ENCODE results near the gene PPP1R11.
"Not testable (repeated sequence)": the region's sequence is repeated elsewhere in the genome, so short reads cannot be mapped to it uniquely, and the experiment has no call there.

PPP1R11 gene

DNA sequence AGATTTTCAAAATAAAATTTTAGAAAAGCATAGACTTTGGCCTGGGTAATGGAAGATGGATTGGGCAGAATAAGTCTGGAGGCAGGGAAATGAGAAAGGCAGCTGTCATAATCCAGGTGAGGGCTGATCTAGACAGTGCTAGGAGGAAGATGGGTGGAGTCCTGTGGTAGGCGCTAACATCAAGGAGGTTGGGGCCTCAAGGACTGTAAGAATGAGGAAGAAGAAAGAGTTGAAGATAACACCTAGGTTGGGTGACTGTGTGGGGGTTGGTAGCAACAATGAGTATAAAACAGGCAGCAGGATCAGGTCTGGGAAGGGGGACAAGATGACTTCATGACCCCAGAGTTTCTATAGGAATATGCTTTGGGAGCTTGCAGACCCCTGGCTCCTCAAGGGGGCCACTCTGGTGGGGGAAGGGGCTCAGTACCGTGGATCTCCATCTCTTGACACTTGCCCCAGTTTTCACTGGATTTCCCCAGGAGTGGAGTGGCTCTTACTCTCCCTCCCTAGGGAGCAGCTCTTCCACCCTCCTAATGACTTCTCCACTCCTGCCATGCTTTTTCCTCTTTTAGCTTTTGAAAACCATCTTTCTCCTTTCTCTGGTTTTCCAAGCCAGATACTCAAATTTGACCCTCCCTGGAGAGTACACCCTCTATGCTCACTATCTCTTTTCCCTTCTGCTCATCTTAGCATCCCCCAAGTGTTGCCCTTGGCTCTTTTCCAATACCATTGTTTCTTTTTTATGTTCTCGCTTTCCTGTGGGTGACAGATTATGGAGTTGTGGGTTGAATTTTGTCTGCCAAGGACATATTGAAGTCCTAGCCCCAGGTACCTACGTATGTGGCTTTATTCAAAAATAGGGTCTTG is 31.1 kb downstream of the PPP1R11 start:
- no peak for DNase-seq (ENCODE audit: low read depth, low spot score)

DNA sequence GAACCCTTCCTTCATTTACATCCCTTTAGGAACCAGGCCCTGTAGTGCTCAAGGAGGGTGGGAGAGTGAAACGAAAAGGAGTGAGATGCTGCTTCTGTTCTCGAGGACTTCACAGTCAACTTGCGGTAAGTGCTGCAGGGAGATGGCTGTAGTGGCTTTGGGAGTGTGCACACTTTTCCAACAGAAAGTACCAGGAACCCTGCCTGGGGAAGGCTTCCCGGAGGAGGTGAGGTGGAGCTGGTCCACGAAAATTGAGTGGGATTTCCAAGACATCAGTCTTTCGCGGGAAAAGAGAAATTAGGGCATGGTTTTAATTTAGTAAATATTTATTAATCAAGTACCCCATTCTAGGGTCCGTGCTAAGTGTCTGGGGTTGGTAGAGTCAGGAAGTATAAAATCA is 33.2 kb downstream of the PPP1R11 start:
- DNase-seq (ENCODE audit: low read depth, low spot score) = no peak

DNA sequence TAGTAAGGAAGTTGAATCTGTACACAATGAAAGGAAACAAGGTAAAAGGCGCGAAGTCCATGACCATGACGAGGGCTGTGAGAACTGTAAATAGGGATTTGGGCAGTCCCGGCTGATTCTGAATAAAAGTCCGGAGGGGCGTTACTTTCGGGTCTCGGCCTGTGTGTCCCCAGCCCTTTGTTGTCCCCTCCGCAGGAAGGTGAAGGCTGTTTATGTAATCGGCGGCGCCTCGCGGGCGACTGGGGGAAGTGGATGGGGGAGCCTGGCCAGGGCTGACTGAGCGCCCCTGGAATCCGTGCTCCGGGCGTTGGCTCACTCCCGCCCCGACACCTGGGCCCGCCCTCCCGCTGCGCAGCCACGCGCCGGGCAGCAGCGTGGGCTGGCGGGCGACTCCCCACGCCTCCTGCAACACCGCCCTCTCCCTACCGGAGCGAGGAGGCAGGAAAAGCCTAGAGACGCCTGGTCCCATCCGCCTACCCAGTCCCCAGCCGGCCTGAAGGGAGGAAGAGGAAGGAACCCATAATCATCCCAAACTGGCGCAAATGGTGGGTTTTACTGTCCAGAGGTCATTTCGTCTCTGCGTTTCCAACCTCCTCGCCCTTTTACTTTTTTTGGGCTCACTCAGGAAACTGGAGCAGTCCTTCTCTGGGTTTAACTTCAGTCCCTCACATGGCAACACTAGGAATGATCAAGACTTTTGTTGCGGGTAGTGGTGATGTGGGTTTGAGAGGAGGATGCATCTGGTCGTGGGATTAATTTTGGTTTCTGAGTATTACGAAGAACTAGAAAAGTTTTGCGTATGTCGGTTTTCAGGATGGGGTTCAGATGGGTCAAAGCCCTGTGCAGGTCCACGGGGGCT is 33.8 kb downstream of the PPP1R11 start:
- peak; percentile 10 for DNase-seq (ENCODE audit: low read depth, low spot score)

DNA sequence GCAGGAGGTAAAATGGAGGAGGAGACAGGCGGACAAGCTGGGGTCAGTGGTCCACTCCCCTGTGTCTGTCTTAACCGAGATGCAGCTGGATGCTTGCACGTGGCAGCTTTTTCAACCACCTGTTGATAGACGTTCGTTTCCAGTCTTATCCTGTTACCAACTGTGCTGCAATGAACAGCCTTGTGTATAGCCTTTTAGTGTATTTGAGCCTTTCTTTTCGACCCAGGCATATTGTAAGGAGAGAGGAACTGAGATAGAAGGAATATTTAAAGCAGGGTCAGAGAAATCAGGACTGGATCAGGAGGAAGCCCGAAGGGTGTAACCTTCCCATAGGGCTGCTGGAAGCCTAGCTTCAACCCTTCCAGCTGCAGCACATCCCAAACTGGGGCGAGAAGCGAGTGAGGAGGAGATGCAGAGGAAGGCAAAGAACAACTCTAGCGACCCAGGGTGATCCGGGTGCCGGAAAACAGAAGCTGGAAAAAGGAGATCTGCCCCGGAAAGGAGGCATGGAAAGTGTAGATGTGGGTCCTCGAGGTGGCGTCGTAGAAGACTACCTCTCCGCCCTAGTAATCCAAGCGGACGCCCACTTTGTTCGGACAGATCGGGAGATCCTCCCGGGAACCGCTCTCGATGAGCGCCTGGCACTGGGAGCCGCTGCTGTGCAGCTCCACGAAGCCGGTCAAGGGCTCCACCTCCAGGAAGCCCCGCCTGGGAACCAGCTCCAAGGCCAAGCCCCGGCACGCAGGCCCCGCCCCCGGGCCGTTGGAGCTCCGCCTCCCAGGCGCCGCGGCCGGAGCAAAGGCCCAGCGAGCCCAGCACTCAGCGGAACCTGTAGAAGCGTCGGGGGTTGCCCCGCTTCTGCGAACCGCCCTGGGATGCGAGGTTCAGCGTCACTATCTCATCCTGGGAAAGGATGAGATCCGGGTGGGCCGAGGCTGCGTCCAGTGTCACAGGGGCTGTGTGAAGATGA is 34.7 kb downstream of the PPP1R11 start:
- peak; percentile 91 for DNase-seq (ENCODE audit: low read depth, low spot score)

DNA sequence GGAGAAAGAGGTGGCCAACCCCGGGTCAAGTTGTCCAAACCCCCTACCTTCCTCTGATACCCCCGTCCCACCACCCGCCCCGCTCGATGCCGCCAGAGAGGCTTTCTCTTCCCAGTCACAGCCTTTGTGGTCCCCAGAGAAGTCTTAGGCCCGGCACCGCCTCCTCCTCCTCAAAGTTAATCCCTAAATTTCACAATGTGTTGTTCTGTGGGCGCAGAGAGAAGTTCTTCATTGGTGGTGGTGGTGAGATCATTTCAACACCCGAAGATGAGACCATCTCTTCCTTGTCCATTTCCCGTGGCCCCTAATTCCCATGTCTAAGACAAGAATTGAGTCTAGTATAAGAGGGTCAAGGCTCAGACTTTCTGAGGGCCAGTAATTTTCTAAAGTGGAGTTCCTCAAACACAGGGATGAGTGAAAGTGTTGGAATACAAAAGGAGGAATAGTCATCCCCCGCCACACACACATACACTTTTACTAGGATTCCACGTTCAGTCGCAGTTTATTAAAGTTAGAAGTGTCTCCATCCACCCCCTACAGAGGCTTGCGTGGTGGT is 35.5 kb downstream of the PPP1R11 start:
- DNase-seq (ENCODE audit: low read depth, low spot score) = no peak

DNA sequence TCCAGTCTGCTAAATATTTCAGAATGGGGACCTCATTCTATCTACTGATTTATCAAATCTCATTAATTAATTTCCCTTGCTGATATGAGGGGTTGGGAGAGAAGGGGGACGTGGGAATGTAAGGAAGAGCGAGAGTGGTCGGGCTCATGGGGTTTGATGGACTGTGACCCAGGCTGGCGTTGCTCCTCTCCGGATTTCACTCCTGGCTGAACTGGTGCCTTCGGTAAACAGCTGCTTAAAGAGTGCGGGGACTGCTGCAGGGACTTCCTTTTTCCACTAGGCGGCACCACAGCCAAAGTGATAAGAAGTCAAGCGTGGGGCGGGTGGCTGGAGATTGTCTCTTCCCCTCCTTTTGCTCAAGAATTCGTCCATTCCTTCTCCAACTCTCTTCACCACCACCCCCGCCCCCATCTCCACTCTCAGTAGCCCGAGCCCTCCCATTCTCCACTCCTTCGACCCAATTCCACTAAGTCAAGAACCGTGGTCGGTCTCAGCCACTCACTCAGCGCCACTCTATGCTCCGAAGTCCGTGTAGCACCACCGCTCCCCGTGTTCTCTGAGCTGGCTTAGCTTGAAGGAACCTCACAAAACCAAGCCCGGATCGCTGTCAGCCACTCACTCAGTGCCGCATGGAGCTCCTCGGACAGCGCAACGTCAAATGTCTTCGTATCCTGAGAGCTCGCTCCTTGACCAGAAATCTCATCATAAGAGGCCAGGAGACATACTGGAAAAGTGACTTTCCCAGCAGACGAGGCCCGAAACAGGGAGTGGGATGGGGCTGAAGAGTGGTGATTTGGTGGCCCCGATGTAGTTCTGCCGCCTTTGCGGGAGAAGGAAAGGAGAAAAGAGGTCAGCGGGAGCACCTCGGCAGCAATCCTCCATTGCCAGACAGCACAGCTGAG is 36.2 kb downstream of the PPP1R11 start:
- peak; percentile 87 for DNase-seq (ENCODE audit: low read depth, low spot score)

DNA sequence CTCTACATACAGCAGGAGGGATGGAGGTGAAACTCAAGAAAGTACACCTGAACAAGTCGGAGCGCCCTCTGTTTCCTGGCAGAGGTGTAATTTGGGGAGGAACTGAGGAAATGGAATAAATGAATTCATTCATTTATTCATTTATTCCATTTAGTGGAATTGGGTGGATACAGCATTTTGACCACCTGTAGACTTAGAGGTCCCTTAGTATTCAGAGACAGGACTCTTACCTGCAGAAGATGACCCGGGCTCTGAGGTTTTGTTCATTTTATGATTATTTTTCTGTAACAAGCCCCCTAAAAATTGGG is 36.8 kb downstream of the PPP1R11 start:
- no peak for DNase-seq (ENCODE audit: low read depth, low spot score)

DNA sequence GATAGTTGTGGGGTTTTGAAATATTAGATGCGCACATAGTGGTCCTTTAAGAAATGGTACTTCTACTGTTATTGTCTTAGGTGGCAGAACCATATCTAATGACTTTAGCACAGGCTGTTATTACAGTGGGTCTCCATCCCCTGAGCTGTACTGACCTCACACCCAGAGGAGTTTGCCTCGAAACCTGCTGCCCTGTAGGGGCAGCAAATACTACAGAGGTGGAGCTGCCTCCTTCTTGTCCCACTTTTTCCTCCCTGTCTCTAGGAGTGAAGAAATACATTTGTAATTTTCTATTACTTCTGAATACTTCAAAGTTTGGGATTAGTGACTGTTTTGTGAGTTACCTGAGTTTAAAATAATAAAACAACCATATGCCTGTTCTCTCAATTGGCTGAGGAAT is 37.7 kb downstream of the PPP1R11 start:
- no peak for DNase-seq (ENCODE audit: low read depth, low spot score)

DNA sequence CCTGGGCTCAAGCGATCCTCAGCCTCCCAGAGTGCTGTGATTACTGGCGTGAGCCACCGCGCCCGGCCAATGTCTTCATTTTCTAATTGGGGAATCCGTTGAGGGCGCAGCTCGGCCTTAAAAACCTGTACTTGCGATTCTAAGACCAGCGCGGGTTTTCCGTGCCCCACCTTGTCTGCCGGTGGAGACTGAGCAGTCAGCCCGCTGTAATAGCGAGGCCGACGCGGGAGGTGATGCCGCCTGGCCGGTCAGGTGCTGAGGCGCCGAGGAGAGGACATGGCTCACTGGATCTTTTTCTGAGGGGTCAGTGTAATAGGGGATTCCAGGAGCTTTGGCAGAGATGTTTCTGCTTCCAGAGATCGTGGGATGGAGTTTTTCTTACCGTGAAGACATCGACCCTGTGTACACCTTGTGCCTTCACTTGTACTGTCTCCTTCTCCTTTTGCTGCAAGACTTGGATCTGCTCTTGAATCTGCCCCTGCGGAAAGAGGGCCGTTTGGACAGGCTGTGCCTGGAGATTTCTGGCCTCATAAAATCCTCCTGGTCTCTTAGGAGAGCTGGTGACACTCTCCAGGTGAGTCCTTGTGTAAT is 44.4 kb downstream of the PPP1R11 start:
- DNase-seq (ENCODE audit: low read depth, low spot score) = no peak

DNA sequence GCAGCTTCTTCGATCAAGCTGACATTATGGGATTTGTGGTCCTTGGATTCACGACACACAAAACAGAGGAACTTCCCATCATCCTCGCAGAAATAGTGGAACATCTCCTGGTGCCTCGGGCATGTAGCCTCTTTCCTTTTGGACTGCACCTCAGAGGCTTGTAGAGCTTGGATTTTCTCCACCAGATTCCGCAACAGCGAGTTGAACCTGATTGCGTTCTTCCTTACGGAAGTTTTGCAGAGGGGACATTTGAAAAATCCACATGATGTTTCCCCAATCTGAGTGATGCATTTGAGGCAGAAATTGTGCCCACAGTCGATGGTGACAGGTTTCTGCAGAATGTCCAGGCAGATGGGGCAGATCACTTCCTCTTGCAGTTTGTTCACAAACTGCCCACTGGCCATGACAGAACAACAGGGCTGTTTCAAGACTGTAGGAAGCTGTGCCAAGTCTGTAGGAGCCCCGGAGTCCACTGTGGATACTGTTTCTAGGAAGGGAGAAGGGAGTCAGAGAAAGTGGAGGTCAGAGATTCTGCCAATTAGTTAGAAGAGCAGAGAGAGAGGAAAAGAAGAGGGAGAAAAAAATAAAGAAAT is 45.5 kb downstream of the PPP1R11 start:
- no peak for DNase-seq (ENCODE audit: low read depth, low spot score)

DNA sequence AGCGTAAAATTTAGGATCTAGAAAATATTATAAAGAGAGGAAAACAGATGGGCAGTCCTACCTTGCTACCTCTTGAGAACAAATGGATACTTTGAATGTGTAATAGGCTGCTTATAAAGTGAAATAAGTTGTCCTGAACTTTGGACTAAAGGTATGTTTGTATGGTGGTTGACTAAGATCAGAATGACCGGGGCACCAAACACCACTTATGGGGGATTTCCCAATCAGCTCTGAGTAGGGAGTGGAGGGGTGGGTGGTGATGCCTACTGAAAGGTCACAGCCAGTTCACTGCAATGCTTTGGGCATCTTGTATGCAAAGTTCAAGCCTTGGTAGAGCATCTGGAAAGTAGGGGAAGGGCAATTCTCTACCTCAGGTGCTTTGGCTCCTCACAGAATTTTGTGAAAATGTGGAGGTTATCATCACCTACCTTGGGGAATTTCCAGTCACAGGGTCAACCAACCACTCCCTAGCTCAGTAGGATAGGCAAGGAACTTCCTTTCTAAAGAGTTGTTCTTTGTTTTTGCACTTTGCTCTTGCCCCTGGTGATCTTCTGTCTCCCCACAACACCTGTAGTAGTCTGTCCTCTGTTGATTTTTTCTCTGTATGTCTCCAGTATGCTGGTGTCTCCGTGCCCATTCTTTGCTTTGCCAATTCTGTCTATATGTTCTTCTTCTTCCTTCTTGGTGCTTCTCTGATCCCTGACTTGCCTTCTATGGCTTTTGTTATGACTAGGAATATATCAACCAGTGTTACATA is 46.2 kb downstream of the PPP1R11 start, which contains the start of gene TRIM31:
Gene TRIM31 (minus strand): TSS at position 88 of the 757 bp plus-strand sequence. CDS start 285 bp downstream, outside the sequence.
- DNase-seq (ENCODE audit: low read depth, low spot score) = no peak

DNA sequence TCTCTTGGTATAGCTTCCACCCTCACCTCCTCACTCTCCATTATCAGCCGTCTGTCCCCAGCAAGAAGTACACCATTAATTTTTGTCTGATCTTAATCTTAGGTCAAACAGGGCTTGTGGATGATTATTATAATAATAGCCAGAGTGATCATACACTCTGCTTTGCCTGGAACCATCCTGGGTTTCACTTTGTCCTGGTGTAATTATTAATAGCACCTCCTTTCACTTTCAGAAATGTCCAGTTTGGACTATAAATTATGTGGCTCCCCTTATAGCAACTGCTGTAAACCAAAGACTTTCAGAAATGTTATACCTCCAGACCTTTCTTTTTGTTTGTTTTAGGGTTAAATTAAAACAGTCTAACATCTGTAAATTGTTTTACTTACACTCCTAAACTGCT is 46.8 kb downstream of the PPP1R11 start:
- no peak for DNase-seq (ENCODE audit: low read depth, low spot score)

DNA sequence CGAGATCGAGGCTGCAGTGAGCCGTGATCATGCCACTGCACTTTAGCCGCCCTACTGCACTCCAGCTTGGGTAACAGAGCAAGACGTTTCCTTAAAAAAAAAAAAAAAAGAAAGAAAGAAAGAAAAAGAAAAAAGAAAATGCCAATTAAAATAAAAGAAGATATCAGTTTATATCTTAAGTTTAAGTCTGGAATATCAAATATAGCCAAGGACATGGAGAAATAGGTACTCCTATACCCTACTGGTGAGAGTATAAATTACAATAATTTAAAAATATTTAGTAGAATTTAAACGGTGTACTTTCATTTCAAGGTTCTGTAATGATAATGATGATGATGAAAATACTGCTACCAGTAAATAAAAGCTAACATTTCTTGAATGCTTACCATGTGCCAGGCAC is 49.7 kb downstream of the PPP1R11 start:
- no peak for DNase-seq (ENCODE audit: low read depth, low spot score)

DNA sequence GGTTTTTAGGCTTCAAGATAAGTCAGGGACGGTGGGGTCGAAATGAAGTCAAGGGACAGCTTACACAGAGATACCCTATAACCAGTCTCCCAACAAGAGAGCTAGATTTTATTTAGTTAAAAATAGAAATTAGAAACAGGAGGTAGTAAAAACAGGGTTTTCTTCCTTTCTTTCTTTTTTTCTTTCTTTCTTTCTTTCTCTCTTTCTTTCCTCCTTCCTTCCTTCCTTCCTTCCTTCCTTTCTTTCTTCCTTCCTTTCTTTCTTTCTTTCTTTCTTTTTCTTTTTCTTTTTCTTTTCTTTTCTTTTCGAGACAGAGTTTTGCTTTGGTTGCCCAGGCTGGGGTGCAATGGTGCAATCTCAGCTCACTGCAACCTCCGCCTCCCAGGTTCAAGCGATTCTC is 51.7 kb downstream of the PPP1R11 start:
- not testable (repeated sequence) for DNase-seq (ENCODE audit: low read depth, low spot score)
